ENCODE data around the gene JAKMIP3.

JAKMIP3 gene

GRCh38 chr10:132044803-132045202, 20.9 kb upstream of the JAKMIP3 start:
- no peak for ATAC-seq

GRCh38 chr10:132045324-132045723, 20.4 kb upstream of the JAKMIP3 start:
- ATAC-seq = no peak

DNA sequence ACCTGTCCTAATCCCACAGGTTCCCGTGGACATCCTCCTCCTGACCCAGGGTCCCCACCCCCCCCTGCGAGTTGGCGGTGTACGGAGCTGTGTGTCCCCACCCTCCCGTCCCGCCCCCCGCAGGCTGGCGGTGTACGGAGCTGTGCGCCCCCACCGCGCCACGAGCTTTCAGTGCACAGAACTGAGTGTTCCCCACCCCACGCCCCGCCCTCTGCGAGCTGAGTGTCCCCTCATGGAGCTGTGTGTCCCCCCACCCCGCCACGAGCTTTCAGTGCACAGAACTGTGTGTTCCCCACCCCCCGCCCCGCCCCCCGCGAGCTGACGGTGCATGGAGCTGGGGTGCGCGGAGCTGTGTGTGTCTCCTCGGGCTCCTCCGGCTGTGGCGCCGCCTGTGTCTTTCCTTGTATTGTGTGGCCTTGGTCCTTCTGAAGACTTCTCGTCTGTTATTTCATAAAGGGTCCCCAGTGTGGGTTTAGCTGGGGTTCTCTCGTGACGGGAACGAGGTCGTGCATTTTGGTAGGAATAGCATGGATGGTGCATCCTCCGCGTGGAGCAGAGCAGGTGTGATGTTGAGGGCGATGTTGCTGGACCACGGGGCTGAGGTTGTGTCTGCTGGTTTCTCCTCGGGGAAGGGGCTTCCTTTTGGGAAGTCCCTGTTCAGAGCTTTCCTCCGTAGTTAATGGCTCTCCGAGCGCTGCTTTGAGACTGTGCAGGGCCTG, 18.0 kb upstream of the JAKMIP3 start:
- no peak for ATAC-seq

- ATAC-seq = no peak
These were observed 17.5 kb upstream of the JAKMIP3 start for GRCh38 chr10:132048294-132048667.

GRCh38 chr10:132050191-132050590, 15.6 kb upstream of the JAKMIP3 start:
- no peak for ATAC-seq

- ATAC-seq = no peak
These were observed 13.6 kb upstream of the JAKMIP3 start for GRCh38 chr10:132052124-132052523.

GRCh38 chr10:132054564-132054963, 11.2 kb upstream of the JAKMIP3 start:
- ATAC-seq = no peak

DNA sequence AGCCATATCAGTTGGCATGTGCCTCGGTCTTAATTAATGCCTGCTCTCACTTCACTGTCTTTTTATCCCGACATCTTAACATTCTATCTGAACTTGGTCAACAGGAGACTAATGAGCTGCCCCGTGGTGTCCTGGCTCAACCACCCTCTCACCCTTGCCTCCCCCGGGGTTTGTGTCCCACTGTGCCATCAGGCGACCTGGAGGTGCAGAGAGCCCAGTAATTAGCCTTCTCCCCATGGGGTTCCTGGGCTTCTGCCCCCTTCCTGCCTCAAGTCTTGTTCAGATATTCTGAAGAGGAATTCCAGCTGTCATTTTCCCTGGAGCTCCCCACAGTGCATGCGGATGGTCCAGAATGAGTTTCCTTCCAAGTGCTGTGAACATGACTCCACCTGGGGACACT, 10.1 kb upstream of the JAKMIP3 start:
- no peak for ATAC-seq

- ATAC-seq = no peak
These were observed 9.1 kb upstream of the JAKMIP3 start for GRCh38 chr10:132056663-132057062.

- no peak for ATAC-seq
These were observed 8.5 kb upstream of the JAKMIP3 start for GRCh38 chr10:132057191-132057681.

DNA sequence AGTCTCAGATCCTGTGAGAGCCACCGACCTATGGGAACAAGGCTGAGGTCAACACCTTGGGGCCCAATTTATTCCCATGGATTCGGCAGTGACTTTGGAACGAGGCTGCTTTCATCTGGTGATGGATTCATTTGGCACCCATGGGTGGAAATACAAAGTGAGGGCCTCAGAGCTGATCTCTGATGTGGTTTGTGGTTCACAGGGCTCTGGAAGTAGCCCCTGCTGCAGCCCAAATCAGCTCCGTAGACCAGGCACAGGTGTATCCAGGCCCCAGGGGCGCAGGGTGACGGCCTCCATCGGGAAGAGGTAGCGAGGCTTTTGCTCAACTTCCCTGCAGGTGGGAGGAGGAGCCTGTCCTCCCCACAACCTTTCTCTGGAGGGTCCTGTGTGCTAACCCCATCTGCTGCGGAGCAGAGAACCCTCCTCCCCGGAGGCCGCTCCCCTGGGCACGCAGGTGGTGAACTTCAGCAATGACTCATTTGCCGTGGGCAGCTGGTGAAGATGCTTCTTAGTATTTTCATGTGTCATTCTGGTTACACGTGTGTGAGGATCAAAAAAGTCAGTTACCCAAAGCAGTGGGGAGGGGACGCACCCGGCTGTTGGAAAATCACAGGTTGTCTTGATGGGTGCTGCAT, 7.5 kb upstream of the JAKMIP3 start:
- ATAC-seq = peak in 1 of 2 donors; percentile 48

DNA sequence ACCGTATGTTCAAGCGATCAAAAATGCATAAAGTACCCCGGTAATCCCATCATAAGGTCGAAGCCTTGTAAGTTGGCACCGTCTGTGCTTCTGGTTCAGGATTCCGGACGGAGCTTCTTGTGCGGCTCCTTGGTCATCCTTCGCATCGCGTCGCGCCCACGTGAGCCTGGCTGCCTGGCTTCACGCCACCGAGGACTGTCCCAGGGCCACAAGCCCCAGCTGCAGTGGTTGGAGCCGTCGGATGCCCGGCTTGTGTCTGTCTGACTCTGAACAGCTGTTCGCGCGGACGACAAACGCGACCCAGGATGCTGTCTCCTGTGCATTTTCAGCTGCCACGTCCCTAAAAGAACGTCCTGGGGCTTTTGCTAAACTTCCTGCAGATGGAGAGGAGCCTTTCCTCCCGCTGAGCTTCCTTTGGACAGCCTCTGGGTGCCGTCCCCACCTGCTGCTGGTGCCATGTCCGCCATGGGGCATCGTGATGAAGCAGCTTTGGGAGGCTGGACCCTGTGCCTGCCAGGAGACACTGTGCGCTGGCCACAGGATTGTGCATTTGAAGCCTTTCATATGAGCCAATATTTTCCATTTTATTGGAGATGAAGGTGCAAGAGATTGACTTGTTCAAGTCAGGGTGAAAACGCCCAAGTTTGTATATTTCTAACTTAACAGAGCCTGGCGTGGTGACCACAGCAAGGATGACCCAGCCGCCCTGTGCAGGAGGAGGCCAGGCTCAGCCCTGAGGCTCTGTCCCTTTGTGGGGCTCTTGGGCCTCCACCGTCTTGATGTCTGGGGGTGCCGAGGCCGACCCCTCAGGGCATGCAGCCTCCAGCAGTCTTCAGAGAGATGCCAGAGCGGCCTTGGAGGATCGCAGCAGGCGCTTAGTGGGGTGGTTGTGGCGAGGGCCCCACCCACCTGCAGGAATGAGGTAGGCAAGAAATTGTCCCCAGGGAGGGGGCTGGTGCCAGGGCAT, 6.7 kb upstream of the JAKMIP3 start:
- ATAC-seq = no peak

DNA sequence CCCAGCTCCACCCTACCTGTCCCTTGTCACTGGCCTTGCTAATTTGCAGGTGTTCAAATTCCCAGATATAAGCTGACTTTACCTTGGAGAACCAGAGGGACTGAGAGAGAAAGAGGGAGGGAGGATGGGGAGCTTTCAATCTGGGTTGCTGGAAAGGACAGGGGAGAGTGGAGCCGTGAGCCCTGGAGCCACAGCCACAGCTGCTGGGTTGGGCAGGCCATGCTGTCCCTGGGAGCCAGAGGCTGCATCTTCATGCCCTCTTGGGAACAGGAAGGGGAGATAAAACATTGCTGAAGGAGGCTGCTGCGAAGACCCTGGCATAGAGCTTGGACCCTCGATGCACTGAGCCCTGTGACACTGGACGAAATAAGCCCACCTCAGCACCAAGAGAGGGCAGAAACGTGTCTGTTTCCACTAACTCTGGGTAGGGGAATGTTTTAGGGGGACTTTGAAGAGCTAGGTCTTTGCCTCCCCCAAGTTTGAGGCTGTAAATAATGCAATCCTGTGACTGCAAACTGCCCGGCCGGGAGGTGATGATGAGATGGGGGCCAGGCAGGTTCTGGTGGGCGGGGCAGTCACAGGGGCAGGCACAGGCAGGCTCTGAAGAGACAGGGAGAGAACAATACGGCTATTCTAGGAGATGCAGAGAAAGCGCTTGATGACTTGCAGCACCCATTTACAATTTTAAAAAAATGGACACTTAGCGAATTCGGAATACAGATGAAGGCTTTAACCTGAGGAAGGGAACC, 5.8 kb upstream of the JAKMIP3 start:
- no peak for ATAC-seq

DNA sequence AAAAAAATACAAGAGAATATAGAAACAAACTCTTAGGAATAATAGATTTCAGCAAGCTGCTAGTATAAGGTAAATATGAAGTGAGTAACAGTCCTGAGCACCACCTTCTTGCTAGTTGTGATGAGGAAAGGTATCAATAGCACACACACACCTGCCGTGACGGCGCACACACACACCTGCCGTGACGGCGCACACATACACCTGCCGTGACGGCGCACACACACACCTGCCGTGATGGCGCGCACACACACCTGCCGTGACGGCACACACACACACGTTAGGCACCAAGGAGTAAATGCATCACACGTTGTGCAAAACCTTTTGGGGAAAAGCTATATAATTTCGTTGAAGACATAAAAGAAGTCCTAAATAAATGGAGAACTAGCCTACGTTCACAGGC, 4.7 kb upstream of the JAKMIP3 start:
- no peak for ATAC-seq

GRCh38 chr10:132061465-132061864, 4.3 kb upstream of the JAKMIP3 start:
- no peak for ATAC-seq

DNA sequence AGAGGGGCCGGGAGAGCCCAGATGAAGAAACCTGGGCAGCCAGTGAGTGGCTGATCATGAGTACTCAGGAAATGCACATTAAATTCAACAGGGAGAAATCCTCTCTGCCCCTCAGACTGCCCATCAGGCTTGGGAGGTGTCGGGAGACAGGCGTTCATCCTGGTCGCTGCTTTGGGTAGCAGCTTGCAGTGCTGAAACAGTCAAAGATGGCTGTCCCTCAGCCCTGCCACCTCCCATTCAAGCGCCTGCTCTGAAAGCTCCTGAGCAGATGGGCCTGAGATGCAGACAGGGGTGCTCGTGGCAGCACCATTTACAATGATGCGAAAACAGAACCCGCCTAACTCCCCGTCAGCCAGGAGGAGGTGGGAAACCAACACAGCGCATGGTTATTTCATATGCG, 3.6 kb upstream of the JAKMIP3 start:
- ATAC-seq = no peak

DNA sequence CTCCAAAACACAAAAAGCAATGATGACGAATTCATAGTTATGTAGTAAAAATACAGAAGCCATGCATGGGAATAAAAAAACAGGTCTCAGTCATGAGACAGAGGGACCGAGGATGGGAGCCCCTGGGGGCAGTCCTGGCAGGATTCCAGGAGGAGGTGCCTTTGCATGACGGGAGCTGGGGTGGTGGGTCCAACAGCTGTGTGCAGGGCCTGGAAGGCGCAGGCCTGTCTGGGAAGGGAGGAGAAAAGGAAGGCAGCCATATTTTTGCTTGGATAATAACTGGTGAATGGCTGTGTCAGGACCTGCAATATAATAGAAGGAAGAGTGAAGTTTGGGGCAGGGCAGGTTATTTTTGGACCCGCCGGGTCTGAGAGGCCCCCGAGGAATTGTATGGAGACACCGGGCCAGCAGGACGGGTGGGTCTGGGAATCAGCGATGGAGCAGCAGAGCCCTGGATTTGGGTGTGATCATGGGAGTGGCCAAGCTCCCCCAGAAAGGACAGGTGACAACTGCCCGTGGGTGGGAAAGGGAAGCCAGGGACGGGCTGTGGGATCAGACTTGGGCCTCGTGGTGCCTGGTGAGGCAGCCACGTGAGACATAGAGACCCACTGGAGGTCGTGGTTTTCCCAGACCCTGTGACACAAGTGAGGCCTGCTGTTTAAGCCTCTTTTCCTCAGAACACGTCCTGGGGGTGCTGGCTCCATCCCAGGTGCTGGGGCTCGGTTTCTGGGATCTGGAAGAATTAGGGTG, 2.9 kb upstream of the JAKMIP3 start:
- no peak for ATAC-seq

GRCh38 chr10:132063432-132063831, 2.3 kb upstream of the JAKMIP3 start:
- no peak for ATAC-seq

DNA sequence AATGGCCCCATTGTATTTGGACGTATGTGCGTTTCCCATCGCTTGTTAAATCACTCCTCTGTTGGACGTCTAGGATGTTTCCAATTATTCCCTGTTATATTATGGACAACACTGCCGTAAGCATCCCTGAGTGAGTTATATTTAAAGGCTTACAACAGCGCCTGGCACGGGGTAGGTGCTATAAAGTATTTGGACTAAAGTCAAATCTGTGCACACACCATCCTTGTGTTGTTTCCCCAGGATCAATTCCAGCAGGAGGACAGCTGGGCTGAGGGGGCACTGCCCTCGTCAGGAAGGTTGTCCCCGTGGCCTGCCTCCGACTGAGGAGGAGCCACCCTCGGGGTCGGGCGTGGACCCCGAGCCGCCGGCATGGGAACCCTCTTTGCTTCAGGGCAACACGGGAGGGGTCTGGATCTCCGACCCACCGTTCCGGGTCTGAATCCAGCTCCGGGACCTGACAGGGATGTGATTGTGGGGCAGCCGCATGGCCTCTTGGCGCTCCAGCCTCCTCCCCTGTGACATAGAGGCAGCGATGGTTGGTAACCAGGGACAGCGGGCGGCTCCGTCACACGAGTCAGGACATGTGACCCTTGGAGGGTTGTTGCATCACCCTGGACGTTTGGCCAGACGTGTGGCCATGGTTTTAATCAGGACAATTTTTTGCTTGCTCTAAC, 1.5 kb upstream of the JAKMIP3 start:
- ATAC-seq = no peak

DNA sequence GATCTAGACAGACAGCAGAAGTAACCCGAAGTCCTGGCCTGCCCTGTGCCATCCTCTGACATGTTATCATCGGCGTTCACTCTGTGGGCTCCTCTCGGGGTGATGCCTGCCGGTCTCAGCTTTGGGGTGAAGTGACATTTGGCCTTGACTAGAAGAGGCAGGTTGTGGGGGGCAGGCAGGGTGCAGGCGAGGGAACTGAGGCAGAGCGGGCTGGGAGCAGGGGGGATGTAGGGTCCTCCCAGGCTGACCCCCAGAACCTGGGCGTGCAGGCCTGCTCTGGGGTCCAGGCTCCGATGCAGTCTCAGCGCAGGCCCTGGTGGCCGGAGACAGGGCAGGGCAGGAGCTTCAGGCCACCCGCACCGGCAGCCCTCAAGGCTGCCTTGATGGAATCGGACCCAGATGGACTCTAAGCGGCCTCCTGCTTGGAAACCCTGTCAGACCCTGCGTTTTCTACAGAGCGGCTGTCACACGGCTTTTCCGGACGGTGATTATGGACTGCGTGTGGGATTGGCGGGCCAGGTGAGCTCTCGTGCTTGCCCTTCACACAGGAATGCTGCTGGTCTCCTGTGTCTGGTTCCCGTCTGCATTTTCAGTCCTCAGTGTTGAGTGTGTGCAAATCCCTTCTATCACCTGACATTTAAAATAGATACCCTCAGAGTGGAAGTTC, 842 bp upstream of the JAKMIP3 start:
- no peak for ATAC-seq

DNA sequence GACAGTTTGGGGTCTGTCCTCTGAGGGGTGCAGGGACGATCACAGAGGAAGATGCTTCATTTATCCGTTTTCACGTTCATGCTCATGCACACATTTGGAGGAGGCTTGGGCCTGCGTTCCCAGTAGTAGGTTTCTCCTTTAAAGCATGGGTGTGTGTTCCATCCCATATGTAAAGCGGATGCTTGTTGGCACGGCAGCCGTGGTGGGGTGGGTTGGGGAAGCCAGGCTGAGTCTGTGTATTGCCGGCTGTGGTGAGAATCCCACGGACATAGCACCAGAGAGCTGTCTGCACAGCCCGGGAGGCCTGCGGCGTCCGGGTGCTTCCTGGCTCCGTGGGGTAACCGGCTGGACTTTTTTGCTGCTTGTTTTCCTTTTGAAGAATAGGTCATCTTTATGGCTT, 440 bp downstream of the JAKMIP3 start:
- no peak for ATAC-seq
